IPS DF 19.7 (cell line): ENCODE results near the gene ENOX2.
"Not testable (repeated sequence)": the region's sequence is repeated elsewhere in the genome, so short reads cannot be mapped to it uniquely, and the experiment has no call there.

ENCODE experiments used
- DNase-seq: peaks from one replicate; pipeline ENCODE4 v3.0.0-alpha.2; 2013; ENCODE audit warnings: low read depth, low spot score

Gene ENOX2

GRCh38 chrX:130756233-130756632, 146.8 kb downstream of the ENOX2 start:
- DNase-seq: no peak

GRCh38 chrX:130754353-130754752, 148.7 kb downstream of the ENOX2 start:
- DNase-seq: no peak

GRCh38 chrX:130746709-130747342, 156.2 kb downstream of the ENOX2 start:
- DNase-seq: no peak

GRCh38 chrX:130746077-130746476, 156.9 kb downstream of the ENOX2 start:
- no peak for DNase-seq

GRCh38 chrX:130741584-130741983, 161.4 kb downstream of the ENOX2 start:
- DNase-seq: no peak

GRCh38 chrX:130741151-130741550, 161.9 kb downstream of the ENOX2 start:
- no peak for DNase-seq

- no peak for DNase-seq
Observed at GRCh38 chrX:130738638-130739195, 164.3 kb downstream of the ENOX2 start.

GRCh38 chrX:130734713-130735112, 168.3 kb downstream of the ENOX2 start:
- no peak for DNase-seq

- no peak for DNase-seq
Observed at GRCh38 chrX:130728208-130728607, 174.8 kb downstream of the ENOX2 start.

- no peak for DNase-seq
Observed at GRCh38 chrX:130726661-130727060, 176.3 kb downstream of the ENOX2 start.

- DNase-seq: no peak
Observed at GRCh38 chrX:130725519-130725918, 177.5 kb downstream of the ENOX2 start.

- DNase-seq: no peak
Observed at GRCh38 chrX:130719413-130719812, 183.6 kb downstream of the ENOX2 start.

GRCh38 chrX:130718137-130718536, 184.9 kb downstream of the ENOX2 start:
- no peak for DNase-seq

GRCh38 chrX:130716781-130717413, 186.1 kb downstream of the ENOX2 start:
- no peak for DNase-seq

GRCh38 chrX:130716346-130716745, 186.7 kb downstream of the ENOX2 start:
- no peak for DNase-seq

GRCh38 chrX:130715299-130715698, 187.7 kb downstream of the ENOX2 start:
- no peak for DNase-seq

- no peak for DNase-seq
Observed at GRCh38 chrX:130714665-130715064, 188.3 kb downstream of the ENOX2 start.

GRCh38 chrX:130714135-130714534, 188.9 kb downstream of the ENOX2 start:
- DNase-seq: no peak

GRCh38 chrX:130709178-130709577, 193.8 kb downstream of the ENOX2 start:
- not testable (repeated sequence) for DNase-seq

- no peak for DNase-seq
Observed at GRCh38 chrX:130705591-130705990, 197.4 kb downstream of the ENOX2 start.

- no peak for DNase-seq
Observed at GRCh38 chrX:130704053-130705038, 198.7 kb downstream of the ENOX2 start.
